HG03571 (cell line): ENCODE results near the gene IP6K2.
"Not testable (repeated sequence)": the region's sequence is repeated elsewhere in the genome, so short reads cannot be mapped to it uniquely, and the experiment has no call there.

Experiments used
- ATAC-seq: cut with Tn5 transposase; IDR thresholded peaks from one replicate; pipeline ENCODE4 v1.9.1; 2021; ENCODE audit not compliant: unreplicated experiment

IP6K2 gene

GRCh38 chr3:48733752-48734518, 16.9 kb upstream of the IP6K2 start:
- ATAC-seq = not testable (repeated sequence)

DNA sequence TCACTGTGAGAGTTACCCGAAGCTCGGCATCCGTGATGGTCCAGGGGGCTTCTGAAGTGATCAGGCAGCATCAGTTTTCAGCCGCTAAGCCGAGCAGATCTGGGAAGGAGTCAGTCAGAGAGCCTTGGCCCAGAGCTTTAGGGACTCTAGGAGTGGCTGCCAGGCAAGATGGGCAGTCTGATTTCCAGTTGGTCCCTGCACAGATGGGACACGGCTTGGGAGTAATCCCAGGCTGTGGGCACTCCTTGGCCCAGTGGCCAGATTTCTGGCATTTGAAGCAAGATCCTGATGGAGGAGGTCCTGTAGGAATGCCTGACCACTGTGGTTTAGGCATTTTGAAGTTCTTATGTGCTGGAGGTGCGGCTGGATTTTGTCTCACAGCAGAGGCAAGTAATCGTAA, 10.5 kb upstream of the IP6K2 start:
- no peak for ATAC-seq

DNA sequence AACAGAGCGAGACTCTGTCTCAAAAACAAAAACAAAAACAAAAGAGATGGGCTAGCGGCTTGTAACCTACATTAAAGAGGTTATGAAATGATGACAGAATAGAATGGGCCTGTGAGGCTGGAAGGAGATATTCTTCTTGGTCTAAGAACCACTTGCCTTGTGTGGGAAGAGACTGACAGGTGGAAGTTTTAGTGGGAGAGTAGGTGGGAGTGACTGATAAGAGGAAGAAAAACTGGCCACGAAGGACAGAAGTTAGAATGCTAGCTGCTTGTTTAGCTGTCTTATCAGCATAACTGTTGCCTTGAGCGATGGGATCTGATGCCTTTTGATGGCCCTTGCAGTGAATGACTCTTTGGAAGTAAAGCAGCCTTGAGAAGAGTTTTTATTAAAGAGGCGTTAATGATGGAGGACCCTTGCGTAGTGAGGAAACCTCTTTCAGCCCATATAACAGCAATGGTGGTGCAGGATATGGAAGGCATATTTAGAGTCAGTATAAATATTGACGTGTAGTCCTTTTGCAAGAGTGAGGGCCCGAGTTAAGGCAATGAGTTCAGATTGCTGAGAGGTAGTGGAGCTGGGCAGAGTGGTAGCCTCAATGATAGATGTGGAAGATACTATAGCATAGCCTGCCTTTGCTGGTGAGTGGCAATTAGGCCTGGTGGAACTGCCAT, 8.3 kb upstream of the IP6K2 start:
- not testable (repeated sequence) for ATAC-seq

DNA sequence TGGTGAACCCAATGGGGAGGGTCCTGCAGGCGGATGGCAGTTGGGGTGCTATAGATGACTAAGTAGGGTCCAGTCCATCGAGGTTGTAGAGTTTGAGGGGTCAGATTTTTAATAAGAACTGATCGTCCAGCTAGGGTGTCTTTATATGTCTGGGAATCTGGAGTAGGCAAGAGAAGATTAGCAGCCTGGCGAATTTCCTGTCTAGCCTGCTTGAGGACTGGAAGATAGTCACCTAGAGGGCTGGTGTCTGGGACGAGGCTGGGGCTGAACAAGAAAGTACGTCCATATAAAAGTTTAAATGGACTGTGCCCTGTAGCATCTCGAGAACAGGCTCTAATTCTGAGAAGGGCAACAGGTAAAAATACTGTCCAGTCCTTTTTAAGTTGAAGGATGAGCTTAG, 6.7 kb upstream of the IP6K2 start:
- no peak for ATAC-seq

DNA sequence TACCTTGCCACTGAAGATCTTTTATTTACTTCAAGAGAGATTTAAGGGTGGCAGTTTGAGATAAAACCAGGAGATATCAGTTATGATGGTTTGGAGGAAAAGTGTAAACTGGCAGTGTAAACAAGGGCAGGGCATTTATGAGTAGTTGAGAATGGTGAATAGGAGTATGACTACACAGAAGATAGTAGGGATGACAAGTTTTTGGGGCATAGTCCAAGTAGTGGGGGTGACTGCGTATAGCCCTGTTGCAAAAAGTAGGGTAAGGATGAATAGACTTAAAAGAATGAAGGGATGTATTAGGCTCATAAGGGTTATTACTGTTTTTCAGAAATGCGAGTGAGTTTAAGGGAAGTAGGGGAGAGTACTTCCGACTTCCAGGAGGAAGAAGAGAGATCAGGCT, 6.3 kb upstream of the IP6K2 start:
- not testable (repeated sequence) for ATAC-seq

GRCh38 chr3:48716508-48716981, 476 bp downstream of the IP6K2 start:
- no peak for ATAC-seq

DNA sequence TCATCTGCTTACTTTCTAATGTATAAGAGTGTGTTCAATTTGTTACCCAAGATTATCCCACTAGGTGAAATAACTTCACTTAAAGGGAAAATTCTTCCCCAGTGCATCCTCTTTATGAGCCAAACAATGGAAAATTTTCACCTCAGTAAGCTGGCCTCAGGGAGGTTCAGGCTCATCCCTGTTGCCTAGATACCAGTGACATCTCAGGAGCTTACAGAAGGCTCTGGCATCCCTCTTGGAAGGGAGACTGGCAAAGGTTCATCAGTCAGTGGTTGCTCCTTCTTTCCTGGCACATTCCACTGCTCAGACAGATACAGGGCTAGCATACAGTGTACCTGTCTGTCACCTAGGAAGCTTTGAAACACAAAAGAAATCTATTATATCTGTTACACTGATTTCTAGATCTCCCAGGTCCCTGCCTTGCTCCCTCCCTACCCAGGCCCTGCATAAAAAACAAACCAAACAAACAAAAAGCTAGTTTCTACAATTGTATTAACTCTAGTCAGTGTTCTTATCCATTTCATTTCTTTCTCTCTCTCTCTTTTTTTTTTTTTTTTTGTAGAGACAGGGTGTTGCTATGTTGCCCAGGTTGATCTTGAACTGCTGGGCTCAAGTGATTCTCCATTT, 1.7 kb downstream of the IP6K2 start:
- ATAC-seq = no peak

DNA sequence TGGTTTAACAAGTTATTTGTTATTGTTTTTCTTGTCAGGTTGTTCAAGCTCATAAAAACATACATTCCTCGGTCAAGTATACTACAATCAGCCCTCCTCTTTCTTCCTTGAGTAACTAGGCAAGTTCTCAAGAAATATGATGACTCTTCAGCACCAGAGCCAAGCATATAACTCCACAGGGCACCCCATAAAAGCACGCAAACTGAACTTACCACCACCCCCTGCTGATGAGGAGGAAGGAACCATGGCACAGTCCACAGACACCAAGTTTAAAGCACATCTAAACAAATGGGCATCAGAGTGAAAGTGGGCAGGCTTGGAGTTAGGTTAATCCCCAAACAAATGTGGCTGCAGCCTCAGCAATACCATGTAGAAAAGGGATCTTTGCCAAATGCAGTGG, 5.3 kb downstream of the IP6K2 start:
- no peak for ATAC-seq

DNA sequence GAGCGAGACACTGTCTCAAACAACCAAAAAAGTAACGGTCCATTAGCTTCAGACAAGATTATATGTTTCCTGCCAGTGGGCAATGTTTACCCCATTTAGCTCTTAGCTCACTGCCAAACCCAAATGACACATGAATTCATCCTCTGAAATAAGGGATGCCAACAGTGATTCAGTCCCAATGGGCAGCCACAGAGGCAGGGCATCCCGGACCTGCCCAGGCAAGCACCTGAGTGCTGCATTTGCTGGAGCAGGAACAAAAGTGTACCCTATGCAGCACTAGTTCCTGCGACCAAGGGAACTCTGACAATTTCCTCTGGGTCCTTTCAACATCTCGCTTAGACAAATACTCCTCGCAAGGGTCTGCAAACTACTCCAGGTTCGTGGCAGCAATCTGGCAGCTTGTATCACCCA, 8.0 kb downstream of the IP6K2 start:
- no peak for ATAC-seq

GRCh38 chr3:48708481-48708889, 8.5 kb downstream of the IP6K2 start:
- no peak for ATAC-seq

DNA sequence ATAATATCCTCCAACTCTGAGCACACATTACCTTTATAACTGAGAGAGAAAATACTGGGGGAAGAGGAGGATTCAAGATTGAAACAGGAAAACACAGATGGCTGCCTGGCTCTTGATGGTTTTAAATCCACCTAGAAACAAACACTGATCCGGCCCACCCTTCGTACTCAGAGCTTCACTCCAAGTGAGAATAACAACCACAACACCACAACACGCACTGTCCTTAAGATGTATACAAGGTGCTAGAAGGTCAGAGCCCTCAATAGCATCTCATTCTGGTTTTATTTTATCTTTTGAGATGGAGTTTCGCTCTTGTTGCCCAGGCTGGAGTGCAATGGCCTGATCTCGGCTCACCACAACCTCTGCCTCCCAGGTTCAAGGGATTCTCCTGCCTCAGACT, 9.9 kb downstream of the IP6K2 start:
- no peak for ATAC-seq

DNA sequence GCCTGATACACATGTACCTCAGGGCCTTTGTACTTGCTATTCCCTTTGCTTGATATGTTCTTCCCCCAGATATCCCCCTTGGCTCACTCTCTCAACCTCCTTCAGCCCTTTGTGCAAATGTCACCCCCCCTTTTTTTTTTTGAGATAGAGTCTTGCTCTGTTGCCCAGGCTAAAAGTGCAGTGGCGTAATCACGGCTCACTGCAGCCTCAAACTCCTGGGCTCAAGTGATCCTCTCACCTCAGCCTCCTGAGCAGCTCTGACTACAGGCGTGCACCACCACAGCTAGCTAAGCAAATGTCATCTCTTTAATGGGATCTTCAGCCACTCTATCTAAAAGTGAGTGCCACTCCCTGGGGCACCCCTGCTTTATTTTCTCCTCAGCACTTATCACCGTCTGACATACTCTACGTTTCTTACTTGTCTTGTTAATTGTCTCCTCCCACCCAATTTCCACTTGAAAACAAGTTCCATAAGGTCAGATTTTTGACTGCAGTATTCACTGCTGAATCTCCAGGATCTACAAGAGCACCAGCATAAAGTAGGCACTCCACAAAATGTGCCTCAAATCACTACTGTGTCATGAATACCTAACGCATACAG, 14.6 kb downstream of the IP6K2 start:
- ATAC-seq = no peak

DNA sequence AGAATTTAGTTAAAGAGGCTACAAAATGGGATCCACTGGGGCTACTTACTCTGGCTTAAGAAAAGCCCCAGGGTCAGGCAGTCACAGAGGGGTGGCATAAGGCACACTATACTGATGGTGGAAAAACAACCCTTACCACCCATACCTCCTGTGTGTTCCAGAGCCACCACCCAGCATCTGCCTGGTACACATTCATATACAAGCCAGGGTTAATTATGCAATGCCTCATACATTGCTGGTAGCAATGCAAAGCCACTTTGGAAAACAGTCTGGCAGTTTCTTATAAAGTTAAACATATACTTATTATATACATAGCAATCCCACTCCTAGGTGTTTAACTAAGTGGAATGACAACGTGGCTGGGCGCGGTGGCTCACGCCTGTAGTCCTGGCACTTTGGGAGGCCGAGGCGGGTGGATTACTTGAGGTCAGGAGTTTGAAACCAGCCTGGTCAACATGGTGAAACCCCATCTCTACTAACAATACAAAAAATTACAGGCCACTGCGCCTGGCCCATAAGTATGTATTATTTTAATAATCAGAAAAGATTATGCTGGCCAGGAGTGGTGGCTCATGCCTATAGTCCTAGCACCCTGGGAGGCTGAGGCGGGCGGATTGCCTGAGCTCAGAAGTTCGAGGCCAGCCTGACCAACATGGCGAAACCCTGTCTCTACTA, 16.2 kb downstream of the IP6K2 start:
- ATAC-seq = no peak

DNA sequence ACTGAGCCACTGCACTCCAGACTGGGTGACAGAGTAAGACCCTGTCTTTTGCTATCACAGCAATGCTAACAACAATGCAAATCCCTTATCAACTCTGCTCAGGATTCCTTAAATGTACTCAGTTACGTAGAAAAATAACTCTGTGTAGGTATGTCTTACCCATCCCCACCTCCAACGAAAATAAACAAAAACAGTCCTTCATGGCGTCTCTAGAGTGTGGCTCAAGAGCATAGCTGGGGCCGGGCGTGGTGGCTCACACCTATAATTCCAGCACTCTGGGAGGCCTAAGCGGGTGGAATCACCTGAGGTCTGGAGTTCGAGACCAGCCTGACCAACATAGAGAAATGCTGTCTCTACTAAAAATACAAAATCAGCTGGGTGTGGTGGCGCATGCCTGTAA, 18.1 kb downstream of the IP6K2 start:
- no peak for ATAC-seq

DNA sequence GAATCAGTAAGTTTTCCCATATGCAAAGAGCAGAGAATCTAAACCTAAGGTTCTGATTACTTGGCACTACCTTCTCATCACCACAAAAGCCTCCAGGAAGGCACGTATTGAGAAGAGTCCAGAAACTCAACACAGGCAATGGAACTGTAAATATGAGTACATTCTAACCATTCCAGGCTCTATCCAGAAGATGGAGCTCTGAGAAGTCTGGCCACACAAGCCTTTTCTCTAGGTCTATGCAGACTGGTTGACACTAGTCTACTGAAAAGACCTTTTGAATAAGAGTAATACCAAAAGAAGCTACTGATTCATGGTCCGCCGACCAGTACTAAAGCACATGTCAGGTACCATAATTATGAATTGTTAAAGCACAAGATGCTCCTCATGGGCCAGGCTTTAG, 19.1 kb downstream of the IP6K2 start:
- ATAC-seq = no peak

GRCh38 chr3:48696601-48697000, 20.4 kb downstream of the IP6K2 start:
- ATAC-seq = no peak

- ATAC-seq = no peak
Measured at GRCh38 chr3:48696156-48696555, 20.9 kb downstream of the IP6K2 start.

DNA sequence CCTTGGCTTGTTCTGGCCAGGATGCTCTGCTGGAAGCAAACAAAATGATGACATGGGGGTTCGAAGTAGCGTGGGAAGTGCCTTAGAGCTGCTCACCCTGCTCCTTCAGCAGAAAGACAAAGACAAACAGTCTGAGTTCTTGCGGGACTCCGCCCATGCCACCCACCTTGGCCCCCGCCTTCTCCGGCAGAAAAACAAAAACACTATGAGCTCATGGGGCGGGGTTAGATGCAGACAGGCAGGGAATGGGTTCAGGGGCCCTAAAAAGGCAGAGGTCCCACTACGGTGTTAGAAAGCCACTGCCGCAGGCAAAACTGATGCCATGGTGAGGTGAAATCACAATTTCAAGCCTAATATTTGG, 21.6 kb downstream of the IP6K2 start:
- ATAC-seq = no peak

GRCh38 chr3:48694610-48695392, 22.2 kb downstream of the IP6K2 start:
- no peak for ATAC-seq

GRCh38 chr3:48693826-48694225, 23.2 kb downstream of the IP6K2 start:
- no peak for ATAC-seq
